ENCODE results near the gene C1orf87.
"Not testable (repeated sequence)": the region's sequence is repeated elsewhere in the genome, so short reads cannot be mapped to it uniquely, and the experiment has no call there.

The C1orf87 gene

GRCh38 chr1:59992040-59992820 lies 81.3 kb downstream of the C1orf87 start:
- DNase-seq = no peak

DNA sequence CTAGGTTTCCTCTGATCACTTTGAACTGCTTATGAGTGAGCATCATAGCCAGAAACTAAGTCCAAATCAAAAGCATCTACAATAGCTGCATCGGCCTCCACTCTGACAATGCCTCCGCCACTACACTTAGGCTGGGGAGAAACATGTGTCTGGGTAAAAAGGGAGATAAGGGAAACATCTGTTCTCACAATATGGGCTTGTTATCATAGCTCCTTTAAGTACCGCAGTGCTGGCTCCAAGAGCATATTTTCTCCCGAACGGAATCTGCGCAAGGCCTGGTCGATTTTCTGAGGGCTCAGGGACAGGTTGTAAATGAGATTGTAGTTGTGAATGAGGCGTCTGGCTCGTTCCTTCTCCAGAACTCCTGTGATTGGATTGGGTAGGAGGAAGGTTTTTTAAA lies 83.1 kb downstream of the C1orf87 start:
- no peak for DNase-seq

DNA sequence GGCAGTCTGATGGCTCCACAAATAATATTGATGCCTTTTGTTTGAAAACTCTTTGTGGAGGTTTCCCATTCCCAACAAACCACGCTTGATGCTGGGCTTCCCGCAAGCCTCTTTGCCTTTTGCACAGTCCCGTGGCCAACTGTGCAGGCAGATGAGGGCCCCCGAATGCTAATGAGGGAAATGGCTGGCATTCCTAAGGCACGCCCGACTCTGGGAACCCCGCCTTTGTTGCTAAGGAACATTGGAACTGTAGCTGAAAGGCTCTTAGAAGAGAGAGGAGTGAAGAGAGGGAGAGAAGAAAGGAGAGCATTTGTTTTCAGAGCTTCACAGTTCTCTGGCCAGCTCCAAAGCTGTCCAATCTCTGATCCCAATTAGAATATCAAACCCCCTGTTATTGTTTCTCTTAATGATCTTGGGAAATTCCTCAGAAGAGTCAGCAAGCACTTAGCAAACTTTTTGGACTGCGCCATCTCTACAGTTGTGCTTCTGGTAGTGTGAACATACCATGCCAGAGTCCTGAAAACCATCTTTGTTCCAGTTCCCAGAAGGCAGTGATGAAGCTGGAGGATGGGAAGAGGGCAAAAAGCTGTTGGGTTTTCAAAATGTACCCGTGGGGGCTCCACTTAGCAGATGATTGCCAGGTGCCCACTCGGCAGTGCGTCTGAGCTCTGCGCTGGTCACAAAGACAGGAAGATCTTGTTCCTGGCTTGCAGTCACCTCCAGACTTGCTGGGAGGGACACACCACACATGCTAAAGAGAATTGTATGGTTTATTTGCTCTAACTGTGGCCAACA lies 86.9 kb downstream of the C1orf87 start:
- DNase-seq = no peak

DNA sequence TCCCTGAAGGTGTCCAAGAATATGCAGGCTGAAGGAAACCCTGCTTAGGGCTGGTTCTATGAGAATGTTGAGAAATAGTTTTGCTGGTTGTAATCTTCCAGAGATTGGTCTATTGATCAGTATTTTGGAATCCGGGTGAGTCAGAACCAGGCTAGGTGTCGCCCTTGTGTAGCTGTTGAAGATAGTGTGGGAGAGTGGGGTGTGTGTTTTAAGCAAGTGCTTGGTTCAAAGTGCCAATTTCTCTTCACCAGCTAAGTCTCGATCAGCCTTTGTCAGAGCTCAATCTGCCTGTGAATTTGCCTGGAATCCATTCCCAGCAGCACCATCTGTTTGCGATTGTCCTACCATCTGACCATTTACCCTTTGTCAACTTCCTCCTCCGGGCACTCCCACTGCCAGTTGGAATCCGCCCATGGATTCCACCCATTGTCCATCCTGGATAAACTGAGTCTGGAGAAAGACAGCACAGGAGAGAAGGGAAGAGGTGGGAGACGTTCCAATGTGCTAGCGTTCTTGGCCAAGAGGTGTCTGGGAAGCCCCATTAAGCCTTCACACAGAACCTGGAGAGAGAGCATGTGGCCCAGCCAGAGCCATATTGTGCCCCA lies 87.6 kb downstream of the C1orf87 start:
- no peak for DNase-seq

- no peak for DNase-seq
Measured at GRCh38 chr1:59979666-59980065, 93.9 kb downstream of the C1orf87 start.

- DNase-seq = peak; percentile 1
Measured at GRCh38 chr1:59978511-59978910, 95.1 kb downstream of the C1orf87 start.

DNA sequence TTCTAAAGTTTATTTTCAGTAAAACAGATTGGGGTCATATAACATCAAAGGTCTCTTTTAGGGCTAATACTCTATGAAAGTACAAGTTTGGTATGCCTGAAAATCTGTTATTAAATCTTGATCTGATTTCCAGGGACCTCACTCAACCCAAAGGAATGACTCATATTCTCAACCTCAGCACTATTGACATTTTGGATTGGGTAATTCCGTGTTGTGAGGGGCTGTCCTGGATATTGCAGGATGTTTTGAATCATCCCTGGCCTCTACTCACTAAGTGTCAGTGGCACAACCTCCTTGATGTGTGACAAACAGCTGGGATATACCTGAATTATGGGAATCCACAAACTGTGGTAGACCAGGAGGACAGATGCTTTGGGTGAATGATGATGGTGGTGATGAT lies 95.5 kb downstream of the C1orf87 start:
- DNase-seq = no peak

GRCh38 chr1:59977075-59977410 lies 96.5 kb downstream of the C1orf87 start:
- no peak for DNase-seq

DNA sequence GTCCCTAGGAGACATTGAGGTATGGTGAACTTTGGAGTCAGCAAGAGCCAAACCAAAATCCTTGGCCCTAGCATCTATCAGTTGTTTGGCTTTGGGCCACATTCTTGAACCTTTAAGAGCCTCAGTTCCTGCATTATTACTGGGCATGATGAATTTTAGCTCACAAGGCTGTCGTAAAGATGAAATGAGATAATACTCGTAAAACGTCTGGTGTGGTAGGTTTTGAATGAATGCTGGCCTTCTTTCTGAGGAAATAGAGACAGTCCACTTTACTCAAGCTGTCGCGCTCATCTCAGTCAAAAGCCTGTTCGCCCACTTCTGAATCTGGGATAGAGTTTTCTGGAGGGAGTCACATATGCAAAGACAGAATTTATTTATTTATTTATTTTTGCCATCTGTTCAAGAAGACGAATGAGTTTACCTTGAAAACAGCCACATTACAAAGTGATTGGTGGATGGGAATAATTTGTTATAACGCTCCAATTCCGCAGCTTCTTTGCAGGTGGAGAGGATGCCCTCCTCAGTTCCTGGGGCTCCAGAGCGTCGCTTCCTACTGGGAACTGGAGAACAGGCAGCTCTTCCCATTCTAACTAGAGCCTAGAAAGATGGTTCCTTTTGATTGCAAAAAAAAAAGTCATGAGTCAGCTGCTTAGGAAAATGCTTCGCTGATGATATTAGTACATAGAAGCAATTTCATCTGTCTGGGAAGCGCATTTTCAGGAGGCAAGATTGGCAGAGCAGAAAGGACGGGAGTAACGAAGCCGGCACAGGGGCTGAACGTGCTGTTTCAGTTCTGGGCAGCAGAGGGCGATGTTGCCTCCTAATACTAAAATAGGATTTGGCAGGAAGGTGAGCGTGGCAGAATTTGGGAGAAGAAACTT lies 97.1 kb downstream of the C1orf87 start:
- DNase-seq = peak; percentile 41

DNA sequence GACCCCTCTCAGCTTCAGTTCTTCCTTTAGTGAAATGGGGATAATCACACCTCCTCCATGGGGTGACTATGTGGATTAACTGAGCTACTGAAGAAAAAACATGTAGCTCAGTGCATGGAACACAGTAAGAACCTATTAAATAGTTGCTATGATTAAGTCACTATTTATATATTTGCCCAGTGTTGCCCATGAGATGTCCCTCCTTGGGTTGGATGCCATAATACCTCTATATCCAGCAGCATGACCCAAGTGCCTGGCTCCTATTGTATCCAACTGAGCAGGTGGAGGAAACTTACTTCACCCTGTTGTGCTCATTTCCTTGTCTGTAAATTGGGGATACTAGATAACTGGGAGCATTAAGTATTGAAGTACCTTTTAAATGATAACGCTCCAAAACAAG lies 99.9 kb downstream of the C1orf87 start:
- no peak for DNase-seq

DNA sequence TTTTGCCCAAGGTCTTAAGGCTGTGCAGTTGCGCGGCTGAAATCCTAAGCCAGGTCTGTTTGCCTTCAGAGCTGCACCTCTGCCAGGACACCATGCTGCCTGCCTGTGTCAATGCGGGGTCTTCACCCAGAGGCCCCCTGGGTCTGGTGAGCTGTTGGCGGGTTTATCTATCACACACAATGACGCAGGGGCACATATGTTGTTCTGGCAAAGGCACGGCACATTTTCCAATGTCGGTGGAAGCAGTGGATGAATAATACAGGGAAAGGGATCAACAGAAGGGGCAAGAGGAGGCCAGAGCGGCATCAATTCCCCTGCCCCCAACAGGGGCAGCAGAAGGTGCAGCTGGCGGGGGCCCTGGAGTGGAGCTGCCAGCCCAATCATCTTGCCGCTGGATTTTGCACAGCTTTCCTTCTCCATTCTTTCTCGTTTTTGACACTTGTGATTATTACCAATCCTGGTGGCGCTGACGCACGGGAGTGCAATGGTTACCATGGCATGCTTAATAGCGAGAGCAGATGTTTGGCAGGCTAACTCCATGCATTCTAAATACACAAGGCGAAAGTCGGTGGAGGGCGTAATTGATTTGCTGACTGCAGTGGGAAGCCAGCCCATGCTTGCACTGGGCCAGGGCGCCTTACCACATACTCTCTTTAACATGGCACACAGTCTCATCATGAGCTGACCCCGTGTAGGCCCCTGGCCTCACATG lies 101.2 kb downstream of the C1orf87 start:
- DNase-seq = peak; percentile 82

GRCh38 chr1:59971464-59971911 lies 102.1 kb downstream of the C1orf87 start:
- DNase-seq = peak; percentile 43

DNA sequence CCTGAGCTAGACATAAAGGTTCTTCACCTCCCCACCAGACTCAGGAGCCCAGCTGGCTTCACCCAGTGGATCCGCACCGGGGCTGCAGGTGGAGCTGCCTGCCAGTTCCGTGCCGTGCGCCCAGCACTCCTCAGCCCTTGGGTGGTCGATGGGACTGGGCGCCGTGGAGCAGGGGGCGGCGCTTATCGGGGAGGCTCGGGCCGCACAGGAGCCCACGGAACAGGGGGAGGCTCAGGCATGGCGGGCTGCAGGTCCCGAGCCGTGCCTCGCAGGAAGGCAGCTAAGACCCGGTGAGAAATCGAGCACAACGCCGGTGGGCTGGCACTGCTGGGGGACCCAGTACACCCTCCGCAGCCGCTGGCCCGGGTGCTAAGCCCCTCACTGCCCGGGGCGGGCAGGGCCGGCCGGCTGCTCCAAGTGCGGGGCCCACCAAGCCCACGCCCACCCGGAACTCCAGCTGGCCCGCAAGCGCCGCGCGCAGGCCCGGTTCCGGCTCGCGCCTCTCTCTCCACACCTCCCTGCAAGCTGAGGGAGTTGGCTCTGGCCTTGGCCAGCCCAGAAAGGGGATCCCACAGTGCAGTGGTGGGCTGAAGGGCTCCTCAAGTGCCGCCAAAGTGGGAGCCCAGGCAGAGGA lies 103.9 kb downstream of the C1orf87 start:
- not testable (repeated sequence) for DNase-seq

- not testable (repeated sequence) for DNase-seq
Measured at GRCh38 chr1:59968746-59969145, 104.8 kb downstream of the C1orf87 start.

DNA sequence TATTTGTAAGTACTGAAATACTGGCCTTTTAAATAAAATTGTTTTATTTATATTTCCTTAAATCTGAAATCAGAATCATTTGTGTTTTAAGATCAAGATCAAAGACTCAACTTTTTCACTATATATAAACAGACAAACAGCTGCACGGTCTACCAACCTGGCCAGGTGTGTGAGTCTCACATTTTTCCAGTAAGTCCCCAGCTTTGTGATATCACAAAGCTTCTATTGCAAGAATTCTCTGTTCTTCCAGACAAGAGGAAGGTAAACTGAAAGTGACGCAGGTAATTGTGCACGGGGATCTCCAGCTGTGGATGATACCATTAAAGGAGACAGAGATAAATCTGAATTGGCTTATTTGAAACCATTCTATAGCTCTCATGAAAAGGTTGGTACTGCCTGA lies 105.8 kb downstream of the C1orf87 start:
- no peak for DNase-seq

DNA sequence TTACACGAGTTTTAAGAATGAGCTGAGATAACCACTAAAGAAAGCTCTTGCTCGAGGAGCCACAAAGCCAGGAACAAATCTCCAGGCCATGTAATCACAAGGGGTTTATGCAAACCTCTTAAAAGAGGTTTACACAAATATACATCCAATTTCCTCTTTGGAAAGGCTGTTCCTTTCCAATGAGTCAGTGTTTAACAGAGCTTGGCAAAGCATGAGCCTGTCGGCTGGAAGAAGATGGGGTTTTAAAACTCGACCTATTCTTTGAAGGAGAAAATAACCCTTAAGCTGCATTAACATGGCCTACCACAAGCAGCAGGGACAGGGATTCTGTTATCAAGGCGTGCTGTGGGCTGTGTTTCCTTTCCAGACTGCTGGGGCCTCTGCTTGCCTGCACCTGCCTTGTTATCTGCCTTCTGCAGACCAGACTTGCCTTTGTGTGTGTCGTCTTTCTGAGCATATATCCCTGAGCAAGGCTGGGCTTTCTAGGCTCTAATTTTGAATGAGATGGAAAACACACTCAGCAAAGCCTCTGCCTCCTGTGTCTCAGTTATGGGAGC lies 106.4 kb downstream of the C1orf87 start:
- peak; percentile 21 for DNase-seq

GRCh38 chr1:59952065-59952464 lies 121.5 kb downstream of the C1orf87 start:
- DNase-seq = no peak

- no peak for DNase-seq
Measured at GRCh38 chr1:59949648-59950047, 123.9 kb downstream of the C1orf87 start.

DNA sequence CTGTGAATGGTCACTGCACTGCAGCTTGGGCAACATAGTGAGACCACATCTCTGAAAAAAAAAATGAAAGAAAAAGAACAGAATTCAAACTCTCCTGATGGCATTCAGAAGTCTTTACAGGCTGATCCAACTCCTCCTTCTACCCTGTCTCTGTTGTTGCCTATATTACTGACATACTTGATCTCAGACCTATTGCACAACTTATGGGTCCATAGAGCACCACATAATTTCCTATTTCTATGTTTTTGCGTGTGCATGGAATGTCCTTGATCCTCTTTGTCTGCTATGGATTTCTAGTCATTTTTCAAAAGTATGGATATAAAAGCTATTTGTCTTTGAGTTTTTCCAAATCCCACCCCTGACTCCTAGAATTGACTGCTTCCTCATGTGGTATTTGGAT lies 124.6 kb downstream of the C1orf87 start:
- no peak for DNase-seq

DNA sequence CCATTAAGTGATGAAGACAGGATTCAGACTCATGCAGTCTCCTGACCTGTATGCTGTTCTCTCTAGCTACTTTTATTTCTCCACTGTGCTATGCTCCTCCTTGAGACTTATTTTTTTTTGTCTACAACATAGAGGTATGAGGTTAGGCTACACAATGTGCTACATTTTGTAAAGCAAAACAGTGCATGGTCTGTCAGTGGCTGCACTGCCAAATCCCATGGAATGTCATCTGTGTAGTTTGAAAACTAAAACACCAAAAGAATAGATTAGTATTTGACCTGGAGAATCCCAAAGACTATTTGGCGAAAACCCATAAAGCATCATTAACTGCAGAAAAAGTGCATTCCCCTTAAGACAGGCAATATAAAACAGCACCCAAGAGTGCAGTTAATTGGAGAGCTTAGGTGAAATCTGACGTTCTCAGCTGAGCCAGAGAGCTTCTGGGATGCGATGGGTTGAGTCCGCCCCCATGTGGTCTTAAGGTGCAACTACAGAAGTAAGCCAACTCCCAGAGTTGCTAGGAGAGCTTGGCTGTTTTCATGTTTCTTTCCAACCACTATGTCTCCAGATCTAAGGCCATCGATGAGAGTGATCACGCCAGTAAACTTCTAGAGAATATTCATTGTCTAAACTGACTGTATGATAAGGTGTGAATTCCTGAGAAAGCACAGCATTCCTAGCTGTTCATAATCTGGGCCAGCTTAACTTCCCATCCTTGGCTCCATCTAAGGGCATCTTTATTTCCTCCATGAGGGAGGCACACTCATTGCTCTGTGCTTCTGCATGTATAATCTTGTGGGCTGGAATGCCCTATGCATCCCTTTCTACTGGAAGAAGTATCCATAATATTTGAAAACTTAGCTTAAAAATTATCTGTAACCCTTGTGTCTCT lies 126.3 kb downstream of the C1orf87 start:
- DNase-seq = peak; percentile 37
